ENCODE measurements around the gene RIPOR1.
"Not testable (repeated sequence)": the region's sequence is repeated elsewhere in the genome, so short reads cannot be mapped to it uniquely, and the experiment has no call there.

The RIPOR1 gene

GRCh38 chr16:67486805-67487204 lies 41.8 kb upstream of the RIPOR1 start:
- Histone ChIP-seq H3K4me3 (ENCODE audit: insufficient read length, low read depth) (no peak overlapping the region), H3K27me3 (ENCODE audit: insufficient read depth, insufficient read length) (peaks cover 7% of the 10 kb centered on the region), H3K36me3 (ENCODE audit: insufficient read depth, insufficient read length, low read length) (no peaks in the 10 kb centered on the region), H3K9ac (ENCODE audit: insufficient read length, low read depth) (no peak overlapping the region), H3K9me3 (ENCODE audit: insufficient read depth, low read length) (peaks cover 11% of the 10 kb centered on the region; the same call in 1 of the 2 replicates), H3K4me1 (ENCODE audit: insufficient read depth, insufficient read length) (peaks cover 13% of the 10 kb centered on the region)
- no peak for TF ChIP-seq ZNF274 (IDR thresholded peaks at IDR 0.05; ENCODE audit: low read depth, low read length)
- DNase-seq (ENCODE audit: low read depth, low spot score): no peak

DNA sequence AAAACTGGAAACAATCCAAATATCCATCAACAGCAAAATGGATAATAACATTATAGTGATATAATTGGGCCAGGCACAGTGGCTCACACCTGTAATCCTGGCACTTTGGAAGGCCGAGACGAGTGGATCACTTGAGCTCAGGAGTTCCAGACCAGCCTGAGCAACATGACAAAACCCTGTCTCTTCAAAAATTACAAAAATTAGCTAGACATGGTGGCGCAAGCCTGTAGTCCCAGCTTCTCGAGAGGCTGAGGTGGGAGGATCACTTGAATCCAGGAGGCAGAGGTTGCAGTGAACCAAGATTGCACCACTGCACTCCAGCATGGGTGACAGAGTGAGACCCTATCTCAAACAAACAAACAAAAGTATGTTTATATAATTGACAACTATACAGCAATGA lies 41.1 kb upstream of the RIPOR1 start:
- not testable (repeated sequence) for H3K27me3 ChIP-seq (ENCODE audit: insufficient read depth, insufficient read length); H3K4me1 ChIP-seq (ENCODE audit: insufficient read depth, insufficient read length); H3K9ac ChIP-seq (ENCODE audit: insufficient read length, low read depth); H3K36me3 ChIP-seq (ENCODE audit: insufficient read depth, insufficient read length, low read length); H3K4me3 ChIP-seq (ENCODE audit: insufficient read length, low read depth); DNase-seq (ENCODE audit: low read depth, low spot score)
- peaks cover 11% of the 10 kb centered on the region; the same call in 1 of the 2 replicates for H3K9me3 ChIP-seq (ENCODE audit: insufficient read depth, low read length)

- no peaks in the 10 kb centered on the region for H3K36me3 ChIP-seq (ENCODE audit: insufficient read depth, insufficient read length, low read length)
- peaks cover 7% of the 10 kb centered on the region for H3K27me3 ChIP-seq (ENCODE audit: insufficient read depth, insufficient read length)
- H3K4me1 ChIP-seq (ENCODE audit: insufficient read depth, insufficient read length): peaks cover 6% of the 10 kb centered on the region
- H3K4me3 ChIP-seq (ENCODE audit: insufficient read length, low read depth): no peak overlapping the region
- no peak for DNase-seq (ENCODE audit: low read depth, low spot score)
- TF ChIP-seq SUZ12 (IDR thresholded peaks at IDR 0.05; ENCODE audit: extremely low read depth, insufficient read depth, insufficient read length) (no peak), ZNF274 (IDR thresholded peaks at IDR 0.05; ENCODE audit: low read depth, low read length) (no peak), YY1 (IDR thresholded peaks at IDR 0.05; ENCODE audit: insufficient read depth, insufficient read length) (no peak)
- H3K9ac ChIP-seq (ENCODE audit: insufficient read length, low read depth): peak overlapping the region; percentile 54
- peaks cover 11% of the 10 kb centered on the region; the same call in 1 of the 2 replicates for H3K9me3 ChIP-seq (ENCODE audit: insufficient read depth, low read length)
Measured at GRCh38 chr16:67489401-67490083, 39.1 kb upstream of the RIPOR1 start.

GRCh38 chr16:67490335-67491096 lies 38.1 kb upstream of the RIPOR1 start:
- H3K9ac ChIP-seq (ENCODE audit: insufficient read length, low read depth): no peak overlapping the region
- DNase-seq (ENCODE audit: low read depth, low spot score): no peak
- H3K4me1 ChIP-seq (ENCODE audit: insufficient read depth, insufficient read length): peaks cover 6% of the 10 kb centered on the region
- peaks cover 11% of the 10 kb centered on the region; the same call in 1 of the 2 replicates for H3K9me3 ChIP-seq (ENCODE audit: insufficient read depth, low read length)
- TF ChIP-seq SUZ12 (IDR thresholded peaks at IDR 0.05; ENCODE audit: extremely low read depth, insufficient read depth, insufficient read length) (no peak), ZNF274 (IDR thresholded peaks at IDR 0.05; ENCODE audit: low read depth, low read length) (no peak)
- H3K4me3 ChIP-seq (ENCODE audit: insufficient read length, low read depth): no peak overlapping the region
- H3K36me3 ChIP-seq (ENCODE audit: insufficient read depth, insufficient read length, low read length): no peaks in the 10 kb centered on the region
- peaks cover 7% of the 10 kb centered on the region for H3K27me3 ChIP-seq (ENCODE audit: insufficient read depth, insufficient read length)

DNA sequence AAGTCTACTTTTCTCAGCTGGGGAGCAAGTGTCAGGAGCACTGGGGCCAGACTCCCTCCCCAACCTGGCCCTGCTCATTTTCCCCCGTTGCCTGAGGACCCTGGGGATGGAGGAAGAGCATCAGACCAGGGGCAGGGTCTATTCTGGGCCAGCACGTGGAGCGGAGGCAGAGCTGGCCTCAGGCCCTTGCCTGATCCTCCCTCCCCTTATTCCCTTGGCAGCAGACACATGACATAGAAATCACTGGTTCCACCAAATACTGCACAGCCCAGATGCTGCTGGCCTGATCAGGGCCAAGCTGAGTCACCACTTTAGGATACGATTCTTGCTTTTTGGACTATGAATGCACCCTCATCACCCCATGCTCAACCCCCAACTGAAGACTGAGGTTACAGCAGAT lies 29.5 kb upstream of the RIPOR1 start:
- Histone ChIP-seq H3K27me3 (ENCODE audit: insufficient read depth, insufficient read length) (no peaks in the 10 kb centered on the region), H3K9ac (ENCODE audit: insufficient read length, low read depth) (no peak overlapping the region), H3K36me3 (ENCODE audit: insufficient read depth, insufficient read length, low read length) (no peaks in the 10 kb centered on the region), H3K9me3 (ENCODE audit: insufficient read depth, low read length) (no peaks in the 10 kb centered on the region), H3K4me1 (ENCODE audit: insufficient read depth, insufficient read length) (peaks cover 7% of the 10 kb centered on the region), H3K4me3 (ENCODE audit: insufficient read length, low read depth) (no peak overlapping the region)
- DNase-seq (ENCODE audit: low read depth, low spot score): no peak
- TF ChIP-seq YY1 (IDR thresholded peaks at IDR 0.05; ENCODE audit: insufficient read depth, insufficient read length): no peak
- no peak for TF ChIP-seq ZNF274 (IDR thresholded peaks at IDR 0.05; ENCODE audit: low read depth, low read length)
- no peak for TF ChIP-seq SUZ12 (IDR thresholded peaks at IDR 0.05; ENCODE audit: extremely low read depth, insufficient read depth, insufficient read length)

DNA sequence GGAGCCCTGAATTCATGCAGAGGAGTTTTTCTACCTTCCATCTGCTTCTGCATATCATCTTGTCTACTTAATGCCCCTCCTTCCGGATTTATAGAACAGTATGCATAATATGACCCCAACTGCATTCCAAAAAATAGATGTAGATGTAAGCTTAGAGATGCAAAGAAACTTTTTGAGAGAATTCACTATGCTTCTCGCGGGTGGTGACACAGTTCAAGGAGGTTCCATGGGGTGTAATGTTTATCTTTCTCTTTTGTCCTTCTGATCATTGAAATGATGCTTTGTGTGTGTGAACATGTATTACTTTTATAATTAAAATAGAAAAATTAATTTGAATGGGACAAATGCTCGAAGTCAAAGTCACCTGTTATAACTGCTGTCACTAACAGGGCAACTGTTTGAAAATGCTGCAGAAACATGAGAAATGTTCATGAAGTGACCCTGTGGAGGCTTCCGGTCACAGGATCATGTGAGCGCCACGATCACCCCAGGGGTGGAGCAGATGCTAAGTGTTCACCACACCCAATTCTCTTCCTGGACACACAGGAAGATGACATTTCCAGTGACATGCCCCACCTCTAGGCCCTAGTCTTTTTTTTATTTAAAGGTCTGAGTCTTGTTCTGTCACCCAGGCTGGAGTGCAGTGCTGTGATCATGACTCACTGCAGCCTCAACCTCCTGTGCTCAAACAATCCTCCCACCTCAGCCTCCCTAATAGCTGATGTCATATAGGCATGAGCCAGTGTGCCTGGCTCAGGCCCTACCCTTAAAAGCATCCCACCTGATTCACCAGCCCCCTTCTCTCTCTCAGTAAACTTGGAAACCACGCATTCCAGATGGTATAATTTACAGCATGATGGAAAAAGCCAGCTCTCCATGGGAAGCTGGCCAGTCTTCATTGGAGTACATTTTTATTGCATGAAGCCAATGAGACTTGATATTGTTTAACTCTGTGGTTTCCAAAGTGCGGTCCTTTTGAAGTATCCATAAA lies 24.3 kb upstream of the RIPOR1 start:
- Histone ChIP-seq H3K9ac (ENCODE audit: insufficient read length, low read depth) (no peak overlapping the region), H3K4me3 (ENCODE audit: insufficient read length, low read depth) (no peak overlapping the region), H3K27me3 (ENCODE audit: insufficient read depth, insufficient read length) (no peaks in the 10 kb centered on the region), H3K9me3 (ENCODE audit: insufficient read depth, low read length) (no peaks in the 10 kb centered on the region), H3K4me1 (ENCODE audit: insufficient read depth, insufficient read length) (peaks cover 2% of the 10 kb centered on the region), H3K36me3 (ENCODE audit: insufficient read depth, insufficient read length, low read length) (no peaks in the 10 kb centered on the region)
- TF ChIP-seq ZNF274 (IDR thresholded peaks at IDR 0.05; ENCODE audit: low read depth, low read length) (no peak), SUZ12 (IDR thresholded peaks at IDR 0.05; ENCODE audit: extremely low read depth, insufficient read depth, insufficient read length) (no peak), YY1 (IDR thresholded peaks at IDR 0.05; ENCODE audit: insufficient read depth, insufficient read length) (no peak)
- no peak for DNase-seq (ENCODE audit: low read depth, low spot score)

- no peak for TF ChIP-seq ZNF274 (IDR thresholded peaks at IDR 0.05; ENCODE audit: low read depth, low read length)
- TF ChIP-seq SUZ12 (IDR thresholded peaks at IDR 0.05; ENCODE audit: extremely low read depth, insufficient read depth, insufficient read length): no peak
- TF ChIP-seq YY1 (IDR thresholded peaks at IDR 0.05; ENCODE audit: insufficient read depth, insufficient read length): no peak
- Histone ChIP-seq H3K9me3 (ENCODE audit: insufficient read depth, low read length) (no peaks in the 10 kb centered on the region), H3K9ac (ENCODE audit: insufficient read length, low read depth) (no peak overlapping the region), H3K4me1 (ENCODE audit: insufficient read depth, insufficient read length) (no peaks in the 10 kb centered on the region), H3K27me3 (ENCODE audit: insufficient read depth, insufficient read length) (no peaks in the 10 kb centered on the region), H3K36me3 (ENCODE audit: insufficient read depth, insufficient read length, low read length) (no peaks in the 10 kb centered on the region), H3K4me3 (ENCODE audit: insufficient read length, low read depth) (no peak overlapping the region)
- no peak for DNase-seq (ENCODE audit: low read depth, low spot score)
Measured at GRCh38 chr16:67506468-67506867, 22.2 kb upstream of the RIPOR1 start.

All from NT2/D1 (cell line).